GM20000 (cell line): ENCODE results near the gene ADGRG1.

ENCODE experiments used
- DNase-seq: peaks from one replicate; pipeline ENCODE4 v3.0.0; 2012; ENCODE audit warnings: low spot score
- CTCF ChIP-seq: IDR thresholded peaks from 2 replicates; pipeline ENCODE4 v1.5.1; 2012; ENCODE audit warnings: mild to moderate bottlenecking, control low read depth; ENCODE audit errors: extremely low read depth, missing control alignments

ADGRG1 gene

GRCh38 chr16:57645691-57646387, 17.4 kb downstream of the ADGRG1 start:
- TF ChIP-seq CTCF = no peak
- no peak for DNase-seq

- DNase-seq = no peak
- TF ChIP-seq CTCF = no peak
Measured at GRCh38 chr16:57646388-57647039, 18.1 kb downstream of the ADGRG1 start.

- no peak for TF ChIP-seq CTCF
- DNase-seq = no peak
Measured at GRCh38 chr16:57647136-57647875, 18.9 kb downstream of the ADGRG1 start.

- DNase-seq = no peak
Measured at GRCh38 chr16:57648125-57648524, 19.7 kb downstream of the ADGRG1 start.

GRCh38 chr16:57648581-57649442, 20.4 kb downstream of the ADGRG1 start:
- peak; percentile 100 for TF ChIP-seq CTCF
- DNase-seq = peak; percentile 91

More at GRCh38 chr16:57648125-57648524, 19.7 kb downstream of the ADGRG1 start:
- no peak for TF ChIP-seq CTCF

- no peak for DNase-seq
- no peak for TF ChIP-seq CTCF
Measured at GRCh38 chr16:57649443-57649751, 21.0 kb downstream of the ADGRG1 start.

- DNase-seq = no peak
- TF ChIP-seq CTCF = no peak
Measured at GRCh38 chr16:57649846-57650245, 21.4 kb downstream of the ADGRG1 start.
